ENCODE data around the gene CYP26A1. TPM values are rescaled to one million over a fixed set of nuclear protein-coding genes. Genes with fewer than 3 reads are reported as not detected.
A peak's percentile ranks its signal among the peaks of the same experiment; 100 is the strongest.

Gene CYP26A1
- total RNA-seq, 1 experiment from 2014 or later = 1.7 TPM

- Histone ChIP-seq H3K9me3 (replicated peaks) (peaks cover 9% of the 10 kb centered on the region; the same call in 1 of the 2 replicates), H3K4me1 (replicated peaks) (peaks cover 34% of the 10 kb centered on the region), H3K27ac (no peak overlapping the region), H3K27me3 (replicated peaks) (peaks cover 6% of the 10 kb centered on the region), H3K4me3 (no peak overlapping the region), H3K36me3 (peaks cover 6% of the 10 kb centered on the region; the same call in 1 of the 2 replicates)
- DNase-seq (ENCODE audit: low read depth in 1 of 2, low spot score in 2 of 2) = no peak
Measured at GRCh38 chr10:93060887-93061593, 12.7 kb upstream of the CYP26A1 start.

GRCh38 chr10:93061594-93062513 lies 11.8 kb upstream of the CYP26A1 start:
- Histone ChIP-seq H3K4me3 (no peak overlapping the region), H3K4me1 (replicated peaks) (peaks cover 35% of the 10 kb centered on the region), H3K36me3 (peaks cover 6% of the 10 kb centered on the region; the same call in 1 of the 2 replicates), H3K27ac (no peak overlapping the region), H3K9me3 (replicated peaks) (peaks cover 9% of the 10 kb centered on the region; the same call in 1 of the 2 replicates), H3K27me3 (replicated peaks) (peaks cover 14% of the 10 kb centered on the region)
- DNase-seq (ENCODE audit: low read depth in 1 of 2, low spot score in 2 of 2) = no peak

GRCh38 chr10:93062514-93063143 lies 11.1 kb upstream of the CYP26A1 start:
- peaks cover 32% of the 10 kb centered on the region for H3K4me1 ChIP-seq (replicated peaks)
- no peak overlapping the region for H3K27ac ChIP-seq
- no peak overlapping the region for H3K4me3 ChIP-seq
- no peak for DNase-seq (ENCODE audit: low read depth in 1 of 2, low spot score in 2 of 2)
- H3K36me3 ChIP-seq = peaks cover 6% of the 10 kb centered on the region; the same call in 1 of the 2 replicates
- H3K9me3 ChIP-seq (replicated peaks) = peaks cover 9% of the 10 kb centered on the region; the same call in 1 of the 2 replicates
- H3K27me3 ChIP-seq (replicated peaks) = peaks cover 22% of the 10 kb centered on the region

GRCh38 chr10:93063144-93063976 lies 10.3 kb upstream of the CYP26A1 start:
- H3K27me3 ChIP-seq (replicated peaks) = peaks cover 28% of the 10 kb centered on the region
- peaks cover 6% of the 10 kb centered on the region; the same call in 1 of the 2 replicates for H3K36me3 ChIP-seq
- no peak overlapping the region for H3K27ac ChIP-seq
- DNase-seq (ENCODE audit: low read depth in 1 of 2, low spot score in 2 of 2) = no peak
- H3K4me1 ChIP-seq (replicated peaks) = peaks cover 31% of the 10 kb centered on the region
- H3K9me3 ChIP-seq (replicated peaks) = peaks cover 9% of the 10 kb centered on the region; the same call in 1 of the 2 replicates
- no peak overlapping the region for H3K4me3 ChIP-seq

- Histone ChIP-seq H3K27ac (no peak overlapping the region), H3K36me3 (peaks cover 6% of the 10 kb centered on the region; the same call in 1 of the 2 replicates), H3K4me3 (no peak overlapping the region), H3K4me1 (replicated peaks) (peaks cover 31% of the 10 kb centered on the region), H3K27me3 (replicated peaks) (peaks cover 28% of the 10 kb centered on the region), H3K9me3 (replicated peaks) (peaks cover 9% of the 10 kb centered on the region; the same call in 1 of the 2 replicates)
- DNase-seq (ENCODE audit: low read depth in 1 of 2, low spot score in 2 of 2) = no peak
Measured at GRCh38 chr10:93063977-93064660, 9.6 kb upstream of the CYP26A1 start.

- Histone ChIP-seq H3K36me3 (peaks cover 6% of the 10 kb centered on the region; the same call in 1 of the 2 replicates), H3K27ac (no peak overlapping the region), H3K27me3 (replicated peaks) (peaks cover 28% of the 10 kb centered on the region), H3K4me1 (replicated peaks) (peaks cover 27% of the 10 kb centered on the region), H3K9me3 (replicated peaks) (peaks cover 9% of the 10 kb centered on the region; the same call in 1 of the 2 replicates), H3K4me3 (no peak overlapping the region)
- no peak for DNase-seq (ENCODE audit: low read depth in 1 of 2, low spot score in 2 of 2)
Measured at GRCh38 chr10:93064874-93065660, 8.6 kb upstream of the CYP26A1 start.

GRCh38 chr10:93065675-93066543 lies 7.8 kb upstream of the CYP26A1 start:
- peaks cover 9% of the 10 kb centered on the region; the same call in 1 of the 2 replicates for H3K9me3 ChIP-seq (replicated peaks)
- peaks cover 27% of the 10 kb centered on the region for H3K4me1 ChIP-seq (replicated peaks)
- peak in 1 of 2 experiments; percentile 56 for DNase-seq (ENCODE audit: low read depth in 1 of 2, low spot score in 2 of 2)
- H3K36me3 ChIP-seq = peaks cover 6% of the 10 kb centered on the region; the same call in 1 of the 2 replicates
- H3K4me3 ChIP-seq = peak overlapping the region; percentile 31
- H3K27me3 ChIP-seq (replicated peaks) = peaks cover 28% of the 10 kb centered on the region
- no peak overlapping the region for H3K27ac ChIP-seq

GRCh38 chr10:93066544-93066913 lies 7.2 kb upstream of the CYP26A1 start:
- no peak for DNase-seq (ENCODE audit: low read depth in 1 of 2, low spot score in 2 of 2)
- no peak overlapping the region for H3K27ac ChIP-seq
- no peak overlapping the region for H3K4me3 ChIP-seq
- peaks cover 27% of the 10 kb centered on the region for H3K4me1 ChIP-seq (replicated peaks)
- peaks cover 9% of the 10 kb centered on the region; the same call in 1 of the 2 replicates for H3K9me3 ChIP-seq (replicated peaks)
- peaks cover 28% of the 10 kb centered on the region for H3K27me3 ChIP-seq (replicated peaks)
- H3K36me3 ChIP-seq = peaks cover 6% of the 10 kb centered on the region; the same call in 1 of the 2 replicates

GRCh38 chr10:93067443-93068365 lies 6.0 kb upstream of the CYP26A1 start:
- peaks cover 35% of the 10 kb centered on the region for H3K4me1 ChIP-seq (replicated peaks)
- DNase-seq (ENCODE audit: low read depth in 1 of 2, low spot score in 2 of 2) = no peak
- peak overlapping the region; percentile 30 for H3K4me3 ChIP-seq
- peaks cover 38% of the 10 kb centered on the region for H3K27me3 ChIP-seq (replicated peaks)
- no peak overlapping the region for H3K27ac ChIP-seq
- H3K36me3 ChIP-seq = no peaks in the 10 kb centered on the region
- H3K9me3 ChIP-seq (replicated peaks) = peaks cover 3% of the 10 kb centered on the region; the same call in 1 of the 2 replicates

All from SJSA1 (cell line).